Measurements from ENCODE around the gene MRPL46. TPM values are rescaled to one million over a fixed set of nuclear protein-coding genes. Genes with fewer than 3 reads are reported as not detected.

The MRPL46 gene
- total RNA-seq, 1 experiment from 2014 or later, result 32.7 TPM

- Histone ChIP-seq H3K36me3 (ENCODE audit: low read depth) (no peaks in the 10 kb centered on the region), H4K20me1 (ENCODE audit: insufficient read depth) (no peaks in the 10 kb centered on the region), H3K27ac (no peak overlapping the region), H3K9me2 (ENCODE audit: insufficient read depth) (no peaks in the 10 kb centered on the region), H3K4me3 (no peak overlapping the region), H3F3A (ENCODE audit: insufficient read depth, low read depth) (no peaks in the 10 kb centered on the region), H3K4me1 (replicated peaks; ENCODE audit: insufficient read depth) (no peaks in the 10 kb centered on the region), H3K27me3 (ENCODE audit: insufficient read depth, low read depth) (no peaks in the 10 kb centered on the region; the same call in 1 of the 2 replicates), H3K79me2 (ENCODE audit: low read depth) (no peaks in the 10 kb centered on the region), H3K9me3 (ENCODE audit: insufficient read depth, low read depth) (no peaks in the 10 kb centered on the region), H3K4me2 (no peak overlapping the region), H2AFZ (no peak overlapping the region)
- no TSS peak for BruUV-seq (replicated peaks)
- TF ChIP-seq EZH2 (IDR thresholded peaks at IDR 0.05; ENCODE audit: low read depth), result no peak
- TF ChIP-seq, protein P1, sequence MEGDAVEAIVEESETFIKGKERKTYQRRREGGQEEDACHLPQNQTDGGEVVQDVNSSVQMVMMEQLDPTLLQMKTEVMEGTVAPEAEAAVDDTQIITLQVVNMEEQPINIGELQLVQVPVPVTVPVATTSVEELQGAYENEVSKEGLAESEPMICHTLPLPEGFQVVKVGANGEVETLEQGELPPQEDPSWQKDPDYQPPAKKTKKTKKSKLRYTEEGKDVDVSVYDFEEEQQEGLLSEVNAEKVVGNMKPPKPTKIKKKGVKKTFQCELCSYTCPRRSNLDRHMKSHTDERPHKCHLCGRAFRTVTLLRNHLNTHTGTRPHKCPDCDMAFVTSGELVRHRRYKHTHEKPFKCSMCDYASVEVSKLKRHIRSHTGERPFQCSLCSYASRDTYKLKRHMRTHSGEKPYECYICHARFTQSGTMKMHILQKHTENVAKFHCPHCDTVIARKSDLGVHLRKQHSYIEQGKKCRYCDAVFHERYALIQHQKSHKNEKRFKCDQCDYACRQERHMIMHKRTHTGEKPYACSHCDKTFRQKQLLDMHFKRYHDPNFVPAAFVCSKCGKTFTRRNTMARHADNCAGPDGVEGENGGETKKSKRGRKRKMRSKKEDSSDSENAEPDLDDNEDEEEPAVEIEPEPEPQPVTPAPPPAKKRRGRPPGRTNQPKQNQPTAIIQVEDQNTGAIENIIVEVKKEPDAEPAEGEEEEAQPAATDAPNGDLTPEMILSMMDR (conservative IDR thresholded peaks at IDR 0.05), result no peak
- ChIA-PET POLR2A (ENCODE audit: unreplicated experiment) (no interaction called here), CTCF (no interaction called here)
- DNase-seq, result no peak
- intact Hi-C loops (cut with micrococcal nuclease; ENCODE audit: unreplicated experiment), result loop anchor here (10.0 kb wide), 1 partner anchor 209 kb away; no protein-coding TSS in a partner anchor
Measured at GRCh38 chr15:88453651-88454050, 13.5 kb downstream of the MRPL46 start.

DNA sequence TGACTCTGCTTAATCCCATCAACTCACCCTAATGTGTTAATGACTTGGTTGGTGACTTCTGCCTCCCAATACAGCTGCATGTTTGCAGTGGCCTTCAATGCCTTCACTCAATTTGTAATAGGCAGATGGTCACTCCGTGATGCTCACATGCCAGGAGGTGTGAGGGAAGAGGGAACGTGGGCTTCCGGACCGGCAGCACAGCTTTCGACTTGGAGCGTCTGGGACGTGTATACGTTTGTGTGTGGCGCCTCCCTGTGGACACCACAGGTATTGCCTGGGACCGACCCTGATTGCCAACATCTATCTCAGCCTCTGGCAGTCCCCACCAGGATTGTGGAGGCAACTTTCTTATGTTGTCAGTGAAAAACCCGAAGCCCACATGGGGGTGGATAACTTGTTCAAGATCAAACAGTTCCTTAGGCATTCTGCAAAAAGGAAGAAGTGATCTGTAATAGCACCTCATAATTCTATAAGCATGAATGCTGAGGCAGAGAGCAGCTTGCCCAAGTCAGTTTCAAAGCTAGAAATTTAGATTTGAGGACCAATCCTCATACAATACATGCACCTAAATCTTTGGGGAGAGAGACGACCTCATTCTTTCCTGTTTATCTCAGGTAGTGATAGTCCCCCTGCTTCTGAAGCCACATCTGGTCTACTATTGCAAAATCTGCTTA is 16.9 kb downstream of the MRPL46 start:
- Histone ChIP-seq H3K9me3 (ENCODE audit: insufficient read depth, low read depth) (no peaks in the 10 kb centered on the region), H4K20me1 (ENCODE audit: insufficient read depth) (no peaks in the 10 kb centered on the region), H3K36me3 (ENCODE audit: low read depth) (no peaks in the 10 kb centered on the region), H3K9me2 (ENCODE audit: insufficient read depth) (no peaks in the 10 kb centered on the region), H3K27ac (no peak overlapping the region), H3K79me2 (ENCODE audit: low read depth) (no peaks in the 10 kb centered on the region), H3K4me3 (no peak overlapping the region), H3F3A (ENCODE audit: insufficient read depth, low read depth) (no peaks in the 10 kb centered on the region), H3K4me2 (no peak overlapping the region), H3K27me3 (ENCODE audit: insufficient read depth, low read depth) (peaks cover 11% of the 10 kb centered on the region; the same call in 1 of the 2 replicates), H3K4me1 (replicated peaks; ENCODE audit: insufficient read depth) (no peaks in the 10 kb centered on the region), H2AFZ (no peak overlapping the region)
- intact Hi-C loops (cut with micrococcal nuclease; ENCODE audit: unreplicated experiment), result loop anchor here (1.0 to 10.0 kb wide), 2 partner anchors 205 to 1826 kb away; no protein-coding TSS in a partner anchor
- ChIA-PET CTCF (no interaction called here), POLR2A (ENCODE audit: unreplicated experiment) (no interaction called here)
- no TSS peak for BruUV-seq (replicated peaks)
- peak in 1 of 2 experiments; percentile 56 for DNase-seq
- TF ChIP-seq, protein P1 (conservative IDR thresholded peaks at IDR 0.05), result peak; percentile 88
- no peak for TF ChIP-seq EZH2 (IDR thresholded peaks at IDR 0.05; ENCODE audit: low read depth)

- intact Hi-C loops (cut with micrococcal nuclease; ENCODE audit: unreplicated experiment), result no loop called here
- POLR2A ChIA-PET (ENCODE audit: unreplicated experiment), result no interaction called here
- Histone ChIP-seq H3K4me3 (no peak overlapping the region), H3K27me3 (ENCODE audit: insufficient read depth, low read depth) (peaks cover 11% of the 10 kb centered on the region; the same call in 1 of the 2 replicates), H3F3A (ENCODE audit: insufficient read depth, low read depth) (no peaks in the 10 kb centered on the region), H3K36me3 (ENCODE audit: low read depth) (no peaks in the 10 kb centered on the region), H3K4me1 (replicated peaks; ENCODE audit: insufficient read depth) (no peaks in the 10 kb centered on the region), H3K79me2 (ENCODE audit: low read depth) (no peaks in the 10 kb centered on the region), H2AFZ (no peak overlapping the region), H3K9me3 (ENCODE audit: insufficient read depth, low read depth) (no peaks in the 10 kb centered on the region), H4K20me1 (ENCODE audit: insufficient read depth) (no peaks in the 10 kb centered on the region), H3K4me2 (no peak overlapping the region), H3K27ac (no peak overlapping the region), H3K9me2 (ENCODE audit: insufficient read depth) (no peaks in the 10 kb centered on the region)
- CTCF ChIA-PET, result no interaction called here
- DNase-seq, result no peak
- BruUV-seq (replicated peaks), result no TSS peak
- no peak for TF ChIP-seq EZH2 (IDR thresholded peaks at IDR 0.05; ENCODE audit: low read depth)
- TF ChIP-seq, protein P1 (conservative IDR thresholded peaks at IDR 0.05), result no peak
Measured at GRCh38 chr15:88449581-88449980, 17.6 kb downstream of the MRPL46 start.

All from PC-9 (cell line).